Muscle of leg (tissue), 11 donors: ENCODE results near the gene RHOB. TPM values are rescaled to one million over a fixed set of nuclear protein-coding genes. Genes with fewer than 3 reads are reported as not detected.

Experiments
- DNase-seq: peaks from one replicate; pipeline ENCODE4 v3.0.0; 2013
- H3K27ac ChIP-seq: one replicate; pipeline ENCODE4 v1.5.1; 2013; ENCODE audit warnings: mild to moderate bottlenecking, low read length, control low read depth
- H3K27me3 ChIP-seq: one replicate; pipeline ENCODE4 v1.6.1; 2013; ENCODE audit warnings: low read length; ENCODE audit not compliant: control insufficient read depth, insufficient read depth
- H3K36me3 ChIP-seq: one replicate; pipeline ENCODE4 v1.6.1; 2013; ENCODE audit warnings: low read length; ENCODE audit not compliant: control insufficient read depth, insufficient read depth
- H3K4me1 ChIP-seq: one replicate; pipeline ENCODE4 v1.6.1; 2013; ENCODE audit warnings: low read length; ENCODE audit not compliant: control insufficient read depth, insufficient read depth
- H3K4me3 ChIP-seq: one replicate; pipeline ENCODE4 v1.5.1; 2013; ENCODE audit warnings: low read length, control low read depth
- H3K9me3 ChIP-seq: replicated peaks from 2 replicates; pipeline ENCODE4 v1.6.1; 2013; ENCODE audit warnings: low read depth, low read length; ENCODE audit not compliant: control insufficient read depth
- WGBS: methylation state at CpG from one replicate; pipeline ENCODE4 v1.1.5; 2013; ENCODE audit warnings: missing lambda C conversion rate; ENCODE audit not compliant: insufficient coverage; 5-methylcytosine and 5-hydroxymethylcytosine counted together
- polyA plus RNA-seq, 8 donors: library from polyadenylated mRNA; unstranded; fragments of 120-200 nt; gene quantifications; one replicate each; pipeline versions ENCODE4 v1.2.1 to v1.2.3, GENCODE V29; 2013; ENCODE audit warnings: inconsistent platforms in 1 of 8, low replicate concordance in 1 of 8; ENCODE audit not compliant: insufficient read length in 8 of 8, insufficient read depth in 1 of 8
- total RNA-seq: library from RNA; stranded (reverse); fragments of 120-200 nt; gene quantifications from one replicate; pipeline ENCODE4 v1.2.4, GENCODE V29; 2013

Gene RHOB
- total and polyA plus RNA-seq, 9 donors: 90.9 to 174 (median 135) TPM

DNA sequence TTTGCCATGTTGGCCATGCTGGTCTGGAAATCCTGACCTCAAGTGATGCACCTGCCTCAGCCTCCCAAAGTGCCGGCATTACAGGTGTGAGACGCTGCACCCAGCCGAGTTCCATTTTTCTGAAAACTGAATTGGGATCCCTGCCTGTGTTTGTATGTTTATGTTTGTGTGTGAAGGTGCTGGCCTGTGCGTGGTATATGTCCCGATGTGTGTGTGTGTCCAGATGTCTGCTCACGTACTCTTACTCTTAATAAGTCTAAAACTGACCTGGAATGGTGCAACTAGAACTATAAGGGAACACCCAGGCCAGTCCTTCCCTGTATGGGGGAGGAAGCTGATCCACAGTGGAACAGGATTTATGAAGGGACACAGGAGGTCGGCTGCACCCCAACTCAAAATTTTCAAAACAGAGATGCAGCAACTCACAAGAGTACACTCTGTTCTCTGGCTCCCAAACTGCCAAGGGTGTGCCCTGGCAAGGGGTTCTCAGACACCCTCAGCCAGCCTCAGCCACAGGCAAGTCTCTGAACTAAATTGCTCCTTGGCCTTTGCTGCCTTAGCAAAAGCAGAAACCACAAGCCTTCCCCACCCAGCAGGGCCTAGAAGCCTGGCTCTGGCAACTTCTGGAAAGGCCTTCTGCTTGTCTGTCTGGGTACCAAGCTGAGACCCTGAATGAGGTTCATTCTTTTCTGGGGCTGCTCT, 36.5 kb downstream of the RHOB start:
- 80% methylated on average over 3 of the region's 7 CpGs for WGBS
- no peak overlapping the region for H3K27ac ChIP-seq
- DNase-seq: no peak
- H3K4me3 ChIP-seq: no peak overlapping the region
- H3K27me3 ChIP-seq: peaks cover 3% of the 10 kb centered on the region
- peaks cover 27% of the 10 kb centered on the region for H3K4me1 ChIP-seq
- no peaks in the 10 kb centered on the region for H3K36me3 ChIP-seq
- H3K9me3 ChIP-seq: peaks cover 3% of the 10 kb centered on the region

DNA sequence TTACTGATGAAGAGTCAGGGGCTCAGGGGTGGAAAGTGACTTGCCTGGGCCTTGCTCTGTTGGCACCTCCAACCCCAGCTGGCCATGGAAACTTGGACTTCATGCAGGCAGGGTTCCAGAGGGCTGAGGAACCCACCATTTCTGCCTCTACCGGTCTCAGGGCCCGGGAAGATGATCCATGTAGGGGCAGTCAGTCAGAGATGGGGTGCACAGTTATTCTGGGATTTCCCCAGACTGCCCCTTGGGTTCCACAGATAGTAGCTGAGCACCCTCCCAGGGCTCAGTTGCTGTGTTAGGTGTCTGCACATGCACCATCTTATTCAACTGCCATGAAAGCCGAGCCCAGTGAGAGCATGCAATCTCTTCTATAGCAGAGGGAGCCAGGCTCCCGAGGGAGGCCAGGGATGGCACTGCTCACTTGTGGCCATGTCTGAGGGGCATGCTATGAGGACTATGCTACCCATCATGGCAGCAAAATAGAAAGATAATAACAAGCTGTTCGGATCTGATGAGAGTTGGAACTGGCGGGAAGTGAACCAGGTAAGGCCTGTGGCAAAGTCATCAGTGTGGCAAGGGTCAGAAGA, 37.3 kb downstream of the RHOB start:
- no peaks in the 10 kb centered on the region for H3K9me3 ChIP-seq
- no peak overlapping the region for H3K4me3 ChIP-seq
- peaks cover 5% of the 10 kb centered on the region for H3K27me3 ChIP-seq
- H3K27ac ChIP-seq: no peak overlapping the region
- peaks cover 28% of the 10 kb centered on the region for H3K4me1 ChIP-seq
- H3K36me3 ChIP-seq: no peaks in the 10 kb centered on the region
- WGBS: 97% methylated on average over 5 of the region's 6 CpGs
- no peak for DNase-seq

DNA sequence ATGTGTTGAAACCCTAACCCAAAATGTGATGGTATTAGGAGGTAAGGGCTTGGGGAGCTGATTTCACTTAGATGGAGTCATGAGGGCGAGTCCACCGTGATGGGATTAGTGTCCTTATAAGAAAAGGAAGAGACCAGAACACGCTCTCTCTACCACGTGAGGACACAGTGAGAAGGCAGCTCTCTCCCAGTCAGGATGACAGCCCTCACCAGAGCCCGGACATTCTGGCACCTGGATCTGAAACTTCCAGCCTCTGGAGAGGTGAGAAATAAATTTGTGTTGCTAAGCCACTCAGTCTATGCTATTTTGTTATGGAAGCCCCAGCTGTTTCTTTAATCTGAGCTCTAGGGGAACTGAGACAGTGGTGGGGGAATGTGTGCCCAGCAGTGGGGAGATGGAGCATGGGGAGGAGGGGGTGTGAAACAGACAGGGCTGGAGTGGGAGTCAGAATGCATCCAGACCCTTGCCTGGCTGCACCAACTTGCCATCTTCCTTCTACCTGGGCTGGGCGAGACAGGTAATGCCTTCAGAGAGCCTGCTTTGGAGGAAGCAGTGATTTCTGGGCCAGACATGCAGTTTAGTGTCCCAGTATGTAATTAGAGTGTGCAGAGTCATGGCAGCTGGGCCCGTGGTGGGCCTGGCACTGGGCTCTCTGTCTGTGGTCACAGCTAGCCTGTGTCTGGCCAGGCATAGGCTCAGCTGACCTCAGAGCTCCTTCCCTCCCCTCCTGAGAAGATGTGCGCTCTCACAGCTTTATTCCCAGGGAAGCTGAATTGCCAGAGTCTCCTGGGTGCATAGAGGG, 38.1 kb downstream of the RHOB start:
- H3K27ac ChIP-seq: no peak overlapping the region
- DNase-seq: no peak
- H3K4me1 ChIP-seq: peaks cover 23% of the 10 kb centered on the region
- H3K27me3 ChIP-seq: peaks cover 5% of the 10 kb centered on the region
- H3K36me3 ChIP-seq: no peaks in the 10 kb centered on the region
- no peak overlapping the region for H3K4me3 ChIP-seq
- H3K9me3 ChIP-seq: no peaks in the 10 kb centered on the region
- 55% methylated on average over 4 of the region's 8 CpGs for WGBS

DNA sequence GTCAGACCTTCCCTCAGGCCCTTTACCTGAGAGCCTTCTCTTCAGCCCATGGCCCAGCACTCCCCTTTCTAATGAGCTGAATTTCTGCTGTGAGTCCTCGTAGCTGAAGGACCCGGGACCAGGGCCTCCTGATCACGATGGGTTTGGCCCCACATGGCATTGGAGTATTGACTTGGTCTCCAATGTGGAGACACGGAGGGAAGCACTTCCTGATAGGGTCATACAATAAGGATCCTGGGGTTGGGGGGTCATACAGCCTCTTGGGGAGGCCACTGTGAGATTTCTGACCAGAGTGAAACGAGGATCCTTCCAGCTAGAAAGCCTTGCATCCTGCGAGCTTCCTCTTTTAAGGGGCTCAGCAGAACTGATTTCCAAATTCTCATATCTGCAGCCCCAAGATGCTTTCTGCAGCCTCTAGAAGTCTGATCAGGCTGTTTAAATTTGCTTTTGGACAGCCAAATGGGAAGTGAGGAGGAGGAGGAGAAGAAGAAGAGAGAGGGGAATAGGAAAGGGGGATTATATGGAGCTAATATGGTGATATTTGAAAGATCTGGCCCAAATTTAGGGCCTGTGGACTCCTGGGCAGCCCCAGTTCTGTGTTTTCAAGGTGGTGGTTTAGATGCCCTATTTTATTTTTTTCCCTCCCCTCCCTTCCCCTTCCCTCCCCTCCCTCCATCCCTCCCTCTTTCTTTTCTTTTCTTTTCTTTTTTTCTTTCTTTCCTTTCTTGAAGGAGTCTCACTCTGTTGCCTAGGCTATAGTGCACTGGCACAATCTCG, 38.9 kb downstream of the RHOB start:
- Histone ChIP-seq H3K9me3 (no peaks in the 10 kb centered on the region), H3K4me1 (peaks cover 28% of the 10 kb centered on the region), H3K4me3 (no peak overlapping the region), H3K27me3 (peaks cover 5% of the 10 kb centered on the region), H3K36me3 (no peaks in the 10 kb centered on the region), H3K27ac (no peak overlapping the region)
- DNase-seq: no peak
- 80% methylated on average over 2 of the region's 7 CpGs for WGBS

DNA sequence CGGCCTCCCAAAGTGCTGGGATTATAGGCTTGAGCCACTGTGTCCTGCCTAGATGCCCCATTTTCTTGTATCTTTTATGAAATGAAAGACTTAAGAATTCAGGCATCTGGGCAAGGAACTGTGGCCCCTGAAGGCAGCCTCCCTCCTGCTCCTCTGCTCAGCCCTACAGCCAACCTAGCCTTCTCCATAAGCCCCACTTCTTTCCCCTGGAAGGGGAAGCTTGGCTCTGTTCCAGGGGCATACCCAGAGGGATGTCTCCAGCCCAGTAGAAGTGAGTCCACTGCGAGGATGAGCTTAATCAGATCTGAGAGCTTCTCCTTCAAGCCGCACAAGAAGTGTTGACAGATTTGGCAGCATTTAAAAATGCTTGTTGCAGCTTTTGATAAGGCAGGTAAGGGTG, 39.7 kb downstream of the RHOB start:
- Histone ChIP-seq H3K4me1 (peaks cover 32% of the 10 kb centered on the region), H3K36me3 (no peaks in the 10 kb centered on the region), H3K9me3 (no peaks in the 10 kb centered on the region), H3K4me3 (no peak overlapping the region), H3K27ac (no peak overlapping the region), H3K27me3 (peaks cover 5% of the 10 kb centered on the region)
- no CpG with 5 or more reads among the region's 3 CpGs for WGBS
- DNase-seq: no peak

DNA sequence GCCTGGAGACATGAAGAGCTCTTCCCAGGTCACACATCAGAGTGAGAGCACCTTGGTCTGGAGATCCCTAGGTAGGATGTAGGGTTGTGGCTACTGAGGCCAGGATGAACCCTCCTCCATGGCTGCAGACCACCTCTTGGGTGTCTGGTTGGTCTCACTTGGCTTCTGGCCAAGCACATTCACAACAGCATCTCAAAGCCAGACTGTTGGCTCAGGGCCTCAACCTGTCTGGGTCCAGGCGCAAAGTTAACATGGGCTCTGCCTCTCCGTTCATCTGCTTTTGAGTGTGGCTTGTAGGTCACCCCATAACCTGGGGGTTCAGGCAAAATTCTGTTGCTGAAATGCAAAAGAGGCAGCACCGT, 40.1 kb downstream of the RHOB start:
- DNase-seq: no peak
- Histone ChIP-seq H3K9me3 (no peaks in the 10 kb centered on the region), H3K27me3 (peaks cover 5% of the 10 kb centered on the region), H3K4me3 (no peak overlapping the region), H3K36me3 (no peaks in the 10 kb centered on the region), H3K27ac (no peak overlapping the region), H3K4me1 (peaks cover 36% of the 10 kb centered on the region)
- WGBS: 83% methylated on average over 2 of the region's 3 CpGs

DNA sequence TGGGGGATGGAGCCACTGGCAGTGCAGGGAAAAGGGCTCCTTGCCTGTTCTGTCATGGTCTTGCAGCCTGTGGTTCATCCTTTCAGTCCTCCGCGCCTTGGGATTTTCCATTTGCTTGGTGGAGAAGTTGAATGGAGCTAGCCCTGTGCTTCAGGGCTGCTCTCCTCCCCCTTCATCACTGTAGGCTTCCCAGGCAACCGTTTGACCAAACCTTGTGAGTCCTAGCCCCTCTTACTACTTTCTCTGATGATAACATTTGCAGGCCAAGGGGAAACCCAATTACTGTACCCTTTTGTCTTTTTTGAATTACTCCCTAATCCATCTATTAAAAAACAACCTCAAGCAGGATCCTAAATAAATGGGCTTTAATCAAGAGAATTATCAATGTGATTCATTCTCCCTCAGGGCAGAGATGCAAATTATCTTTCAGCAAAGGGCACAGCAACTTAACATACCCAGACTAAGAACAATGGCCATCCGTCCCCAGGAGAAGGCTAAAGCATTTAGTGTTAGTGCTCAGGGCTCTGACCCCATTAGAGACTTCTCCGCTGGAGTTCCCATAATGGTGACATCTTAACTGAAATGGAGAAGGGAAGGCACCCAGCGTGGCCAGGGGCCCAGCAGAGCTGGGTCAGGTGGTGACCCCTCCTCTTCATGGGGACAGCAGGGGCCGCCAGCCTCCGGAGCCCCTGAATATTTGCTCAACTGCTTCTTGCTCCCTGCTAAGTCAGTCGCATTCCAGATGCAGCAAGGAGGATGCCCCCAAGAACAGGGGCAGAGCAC, 40.7 kb downstream of the RHOB start:
- peaks cover 5% of the 10 kb centered on the region for H3K27me3 ChIP-seq
- H3K4me3 ChIP-seq: no peak overlapping the region
- no peak overlapping the region for H3K27ac ChIP-seq
- peaks cover 40% of the 10 kb centered on the region for H3K4me1 ChIP-seq
- H3K9me3 ChIP-seq: no peaks in the 10 kb centered on the region
- no peak for DNase-seq
- H3K36me3 ChIP-seq: no peaks in the 10 kb centered on the region
- WGBS: 29% methylated on average over 4 of the region's 9 CpGs

DNA sequence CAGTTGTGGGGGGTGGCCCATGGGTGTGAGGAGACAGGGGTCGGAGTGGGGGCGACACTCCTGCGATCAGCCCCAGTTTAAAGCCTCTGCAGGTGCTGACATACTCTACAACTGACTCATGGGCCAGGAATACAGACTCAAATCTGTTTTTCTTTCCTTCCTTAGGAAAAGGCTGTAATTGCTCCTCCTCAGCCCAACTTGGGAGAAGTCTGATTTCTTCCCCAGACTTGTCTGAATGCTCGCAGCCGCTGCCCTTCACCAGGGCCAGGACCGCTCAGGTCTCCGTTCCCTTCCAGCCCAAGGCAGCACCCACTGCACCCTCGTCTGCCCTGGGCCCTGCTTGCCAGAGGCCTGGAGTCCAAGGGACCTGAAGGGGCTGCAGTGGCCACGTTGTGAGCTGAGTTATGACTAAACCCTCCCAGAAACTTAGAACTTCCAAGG, 41.3 kb downstream of the RHOB start:
- peaks cover 5% of the 10 kb centered on the region for H3K27me3 ChIP-seq
- H3K4me3 ChIP-seq: no peak overlapping the region
- H3K9me3 ChIP-seq: no peaks in the 10 kb centered on the region
- peaks cover 38% of the 10 kb centered on the region for H3K4me1 ChIP-seq
- peak; percentile 55 for DNase-seq
- H3K36me3 ChIP-seq: no peaks in the 10 kb centered on the region
- H3K27ac ChIP-seq: no peak overlapping the region
- 39% methylated on average over 5 of the region's 9 CpGs for WGBS

DNA sequence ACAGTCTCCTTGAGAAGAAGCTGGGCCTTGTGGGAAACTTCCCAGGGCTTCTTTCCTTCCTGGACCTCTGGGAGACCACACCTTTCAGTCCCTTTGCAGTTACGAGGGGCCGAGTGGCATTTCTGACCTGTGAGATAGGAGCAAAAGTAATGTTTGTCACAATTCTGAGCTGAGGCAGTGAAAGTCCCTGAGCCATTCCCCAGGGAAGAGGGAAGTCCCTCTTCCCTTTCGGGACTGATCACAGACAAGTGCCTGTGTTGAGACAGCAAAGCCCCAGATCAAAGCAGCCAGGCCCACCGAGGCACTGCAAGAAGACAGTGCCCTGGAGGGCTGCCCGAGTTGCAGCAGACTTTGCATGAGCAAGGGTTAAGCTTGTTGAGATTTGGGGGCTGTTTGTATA, 41.9 kb downstream of the RHOB start:
- WGBS: 47% methylated on average over 3 of the region's 5 CpGs
- H3K4me3 ChIP-seq: no peak overlapping the region
- H3K4me1 ChIP-seq: peaks cover 37% of the 10 kb centered on the region
- H3K27ac ChIP-seq: no peak overlapping the region
- no peak for DNase-seq
- no peaks in the 10 kb centered on the region for H3K36me3 ChIP-seq
- no peaks in the 10 kb centered on the region for H3K9me3 ChIP-seq
- H3K27me3 ChIP-seq: peaks cover 5% of the 10 kb centered on the region
